GM12878 (cell line): ENCODE data around the gene ASAP2. TPM values are rescaled to one million over a fixed set of nuclear protein-coding genes. Genes with fewer than 3 reads are reported as not detected.

ENCODE experiments used
- ASH2L ChIP-seq: fragments of 300-600, 200-600 bp; sonication (generic); IDR thresholded peaks from 2 replicates; pipeline ENCODE4 v1.6.1; 2017; ENCODE audit warnings: low read depth, mild to moderate bottlenecking, borderline replicate concordance
- ATF7 ChIP-seq: fragments of 450-650 bp; IDR thresholded peaks from 2 replicates; pipeline ENCODE4 v1.6.1; 2016; ENCODE audit warnings: low read depth, mild to moderate bottlenecking
- BCL11A ChIP-seq: IDR thresholded peaks from 2 replicates; pipeline ENCODE4 v1.6.1; 2011; ENCODE audit warnings: low read depth, low read length
- BRCA1 ChIP-seq: IDR thresholded peaks from 2 replicates; pipeline ENCODE4 v1.6.1; 2011; ENCODE audit warnings: low read depth, low read length, improper control_type of control experiment
- CBX5 ChIP-seq: sonication (generic); IDR thresholded peaks from 2 replicates; pipeline ENCODE4 v1.6.1; 2016; ENCODE audit warnings: low read depth, moderate library complexity, mild to moderate bottlenecking, inconsistent platforms
- GABPA ChIP-seq: IDR thresholded peaks from 2 replicates; pipeline ENCODE4 v1.6.1; 2014; ENCODE audit warnings: antibody characterized with exemption, low read depth, mild to moderate bottlenecking, inconsistent platforms
- IRF4 ChIP-seq: IDR thresholded peaks from 2 replicates; pipeline ENCODE4 v1.6.1; 2011; ENCODE audit warnings: low read depth, low read length
- KAT2A ChIP-seq: conservative IDR thresholded peaks from 2 replicates; pipeline ENCODE4 v1.6.1; 2011; ENCODE audit warnings: low read depth, low read length; ENCODE audit not compliant: control insufficient read depth
- KLF5 ChIP-seq: fragments of 450-650 bp; IDR thresholded peaks from 2 replicates; pipeline ENCODE4 v1.6.1; 2014; ENCODE audit warnings: mild to moderate bottlenecking; ENCODE audit not compliant: partially characterized antibody
- MEF2A ChIP-seq: IDR thresholded peaks from 2 replicates; pipeline ENCODE4 v1.6.1; 2011; ENCODE audit warnings: low read depth, mild to moderate bottlenecking, low read length, moderate library complexity; ENCODE audit not compliant: insufficient read depth
- NBN ChIP-seq: fragments of 450-650 bp; IDR thresholded peaks from 2 replicates; pipeline ENCODE4 v1.6.1; 2016
- NFXL1 ChIP-seq: fragments of 450-650 bp; IDR thresholded peaks from 2 replicates; pipeline ENCODE4 v1.6.1; 2017; ENCODE audit warnings: antibody characterized with exemption, mild to moderate bottlenecking, borderline replicate concordance
- NFYA ChIP-seq: IDR thresholded peaks from 2 replicates; pipeline ENCODE4 v1.6.1; 2011; ENCODE audit warnings: low read depth, mild to moderate bottlenecking, low read length, improper control_type of control experiment, borderline replicate concordance
- NFYB ChIP-seq: IDR thresholded peaks from 2 replicates; pipeline ENCODE4 v1.6.1; 2011; ENCODE audit warnings: low read depth, mild to moderate bottlenecking, low read length, improper control_type of control experiment, moderate library complexity; ENCODE audit not compliant: insufficient read depth
- NKRF ChIP-seq: fragments of 450-650 bp; conservative IDR thresholded peaks from 2 replicates; pipeline ENCODE4 v1.6.1; 2017; ENCODE audit warnings: mild to moderate bottlenecking, moderate library complexity
- PKNOX1 ChIP-seq: fragments of 450-650 bp; IDR thresholded peaks from 2 replicates; pipeline ENCODE4 v1.6.1; 2016; ENCODE audit warnings: mild to moderate bottlenecking
- RELA ChIP-seq: fragments of 450-650 bp; IDR thresholded peaks from 2 replicates; pipeline ENCODE4 v1.8.0; 2014; ENCODE audit warnings: borderline replicate concordance; ENCODE audit not compliant: partially characterized antibody
- SMC3 ChIP-seq: IDR thresholded peaks from 2 replicates; pipeline ENCODE4 v1.6.1; 2011; ENCODE audit warnings: low read length, improper control_type of control experiment, borderline replicate concordance
- SUPT20H ChIP-seq: IDR thresholded peaks from 2 replicates; pipeline ENCODE4 v1.6.1; 2011; ENCODE audit warnings: low read depth, mild to moderate bottlenecking, low read length, moderate library complexity, borderline replicate concordance; ENCODE audit not compliant: control insufficient read depth
- SUZ12 ChIP-seq: fragments of 200-600 bp; sonication (generic); IDR thresholded peaks from one replicate; pipeline ENCODE4 v1.6.1; 2018; ENCODE audit warnings: antibody characterized with exemption, mild to moderate bottlenecking; ENCODE audit not compliant: unreplicated experiment
- TCF3 ChIP-seq: IDR thresholded peaks from 2 replicates; pipeline ENCODE4 v1.6.1; 2012; ENCODE audit warnings: low read depth, mild to moderate bottlenecking, low read length, borderline replicate concordance; ENCODE audit not compliant: insufficient read depth
- ZBTB11 ChIP-seq: fragments of 450-650 bp; formaldehyde crosslinking; IDR thresholded peaks from 2 replicates; pipeline ENCODE4 v1.5.0; 2022; ENCODE audit warnings: mild to moderate bottlenecking, missing genetic modification characterization
- ZNF217 ChIP-seq: fragments of 450-650 bp; IDR thresholded peaks from 2 replicates; pipeline ENCODE4 v1.6.1; 2017; ENCODE audit warnings: antibody characterized with exemption, mild to moderate bottlenecking
- ZNF274 ChIP-seq: IDR thresholded peaks from one replicate; pipeline ENCODE4 v1.8.0; 2011; ENCODE audit not compliant: insufficient read length, insufficient read depth
- polyA plus RNA-seq, 11 experiments: library from polyadenylated mRNA; depleted of rRNA in 4 of 11; unstranded in 6 of 11; stranded (reverse) in 5 of 11; fragments of >200 nt; fragmentation: Nextera tagmentation in 4 of 11; fragmentation: Illumina TruSeq in 1 of 11; extraction: Ambion mirVana in 4 of 11; extraction: Trizol in 1 of 11; gene quantifications; 1 replicate in 1 of 11; 2 replicates in 10 of 11; pipeline versions ENCODE4 v1.2.1 to v1.2.3, GENCODE V29; 2011 to 2016; ENCODE audit warnings: inconsistent platforms in 2 of 11, missing spikeins in 2 of 11, low read depth in 1 of 11
- total RNA-seq, 4 experiments: library from RNA; depleted of rRNA in 3 of 4; stranded (reverse); fragments of >200 nt in 3 of 4; fragmentation: Illumina TruSeq in 1 of 4; extraction: Trizol in 1 of 4; gene quantifications; 2 replicates each; pipeline versions ENCODE4 v1.2.1 to v1.2.3, GENCODE V29; 2013 to 2021

The ASAP2 gene
- total and polyA plus RNA-seq, 10 of the 15 experiments (the other 5 are each of a cell fraction or from before 2014, with no cell fraction given): 0.05 to 0.27 (median 0.07) TPM; not detected in 4

DNA sequence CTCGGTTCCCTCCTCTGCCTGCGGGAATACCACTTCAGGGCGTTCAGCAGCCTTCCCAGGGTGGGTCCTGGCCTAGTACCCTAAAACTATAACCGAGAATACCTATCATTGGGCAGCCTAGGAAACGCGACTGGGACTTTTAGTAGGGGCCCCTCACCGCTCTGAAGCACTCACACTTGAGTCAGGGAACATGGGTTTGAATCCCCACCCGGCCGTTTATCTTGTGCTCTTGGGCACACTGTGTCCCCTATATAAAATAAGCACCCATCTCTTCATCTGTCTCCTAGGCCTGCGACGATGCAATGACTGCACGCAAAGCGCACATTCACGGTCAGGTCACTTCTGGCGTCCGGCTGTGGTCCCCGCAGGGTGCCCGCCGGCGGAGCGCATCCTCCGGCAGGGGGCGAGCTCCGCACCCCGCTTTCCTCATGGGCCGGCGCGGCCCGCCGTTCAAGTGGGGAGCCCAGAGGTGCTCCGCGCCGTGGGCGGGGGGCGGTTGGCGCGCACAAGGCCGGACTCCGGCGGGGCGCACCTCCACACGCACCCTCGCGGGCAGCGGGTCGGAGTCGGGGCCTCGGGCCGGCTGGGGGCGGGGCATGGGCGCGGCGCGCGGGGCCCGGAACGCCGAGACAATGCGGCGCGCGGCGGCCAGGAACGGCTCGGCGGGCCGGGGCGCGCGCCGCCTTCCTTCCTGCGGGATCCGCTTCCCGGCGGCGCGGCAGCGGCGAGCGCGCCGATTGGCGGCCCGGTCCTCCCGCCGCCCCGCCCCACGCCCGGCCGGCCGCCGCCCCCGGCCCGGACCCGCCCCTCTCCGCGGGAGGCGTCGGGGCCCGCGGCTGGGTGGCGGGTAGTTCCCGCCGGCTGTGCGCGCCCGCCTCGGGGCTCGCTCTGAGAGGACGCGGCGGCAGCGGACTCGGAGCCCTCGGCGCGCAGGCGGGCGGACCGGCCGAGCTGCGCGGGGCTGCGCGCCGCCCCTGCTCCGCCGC is at the start of gene ASAP2 (continued):
- TF ChIP-seq ZBTB11 (CRISPR knock-in tag): no peak
- no peak for TF ChIP-seq IRF4
- TF ChIP-seq ZNF274: no peak
- TF ChIP-seq SUPT20H: no peak
- TF ChIP-seq NBN: no peak
- no peak for TF ChIP-seq TCF3
- no peak for TF ChIP-seq RELA
- TF ChIP-seq MEF2A: no peak
- no peak for TF ChIP-seq GABPA
- peak; percentile 31; the same call in 1 of the 2 replicates for TF ChIP-seq ZNF217
- TF ChIP-seq PKNOX1: no peak
- no peak for TF ChIP-seq NFXL1
- TF ChIP-seq SUZ12: peak; percentile 45
- no peak for TF ChIP-seq ASH2L
- TF ChIP-seq KAT2A: no peak
- TF ChIP-seq KLF5: no peak
- TF ChIP-seq NKRF: no peak
- TF ChIP-seq ATF7: no peak
- TF ChIP-seq BRCA1: no peak
- no peak for TF ChIP-seq CBX5
- TF ChIP-seq BCL11A: no peak
- TF ChIP-seq SMC3: no peak; the same call in 1 of the 2 replicates
- no peak for TF ChIP-seq NFYA
- no peak for TF ChIP-seq NFYB
